Breast epithelium (tissue), 3 donors: ENCODE results near the gene PRXL2A.

Source experiments
- POLR2A ChIP-seq: fragments of 450-650 bp; IDR thresholded peaks from one replicate; pipeline ENCODE4 v1.6.1; 2016; ENCODE audit warnings: antibody characterized with exemption, mild to moderate bottlenecking, moderate library complexity
- TF ChIP-seq, protein P1 (sequence below), 3 donors: fragments of 450-650 bp; IDR thresholded peaks; one replicate each; pipeline ENCODE4 v1.5.1; 2016 to 2017; ENCODE audit warnings: antibody characterized with exemption in 3 of 3, mild to moderate bottlenecking in 3 of 3, moderate library complexity in 3 of 3

DNA sequence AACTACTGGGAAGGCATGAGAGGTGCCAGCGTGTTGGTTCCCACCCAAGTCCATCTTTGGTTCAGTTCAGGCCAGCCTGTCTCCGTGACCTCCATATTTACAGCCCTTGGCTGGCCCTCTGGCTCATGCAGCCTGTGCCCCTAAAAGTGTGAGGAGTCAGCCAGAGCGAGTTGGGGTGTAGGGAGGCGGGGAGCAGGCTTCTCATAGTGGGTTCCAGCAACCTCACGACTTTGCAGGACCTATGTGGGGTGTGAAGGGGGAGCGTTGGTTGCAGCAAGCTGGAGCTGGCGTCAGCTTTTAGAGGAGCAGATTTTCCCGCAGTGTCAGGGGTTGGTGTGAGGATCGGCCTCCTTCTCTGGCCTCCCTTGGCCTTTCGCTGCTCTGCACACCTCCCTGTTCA lies 55.5 kb downstream of the PRXL2A start:
- no peak for TF ChIP-seq POLR2A
- TF ChIP-seq, protein P1, sequence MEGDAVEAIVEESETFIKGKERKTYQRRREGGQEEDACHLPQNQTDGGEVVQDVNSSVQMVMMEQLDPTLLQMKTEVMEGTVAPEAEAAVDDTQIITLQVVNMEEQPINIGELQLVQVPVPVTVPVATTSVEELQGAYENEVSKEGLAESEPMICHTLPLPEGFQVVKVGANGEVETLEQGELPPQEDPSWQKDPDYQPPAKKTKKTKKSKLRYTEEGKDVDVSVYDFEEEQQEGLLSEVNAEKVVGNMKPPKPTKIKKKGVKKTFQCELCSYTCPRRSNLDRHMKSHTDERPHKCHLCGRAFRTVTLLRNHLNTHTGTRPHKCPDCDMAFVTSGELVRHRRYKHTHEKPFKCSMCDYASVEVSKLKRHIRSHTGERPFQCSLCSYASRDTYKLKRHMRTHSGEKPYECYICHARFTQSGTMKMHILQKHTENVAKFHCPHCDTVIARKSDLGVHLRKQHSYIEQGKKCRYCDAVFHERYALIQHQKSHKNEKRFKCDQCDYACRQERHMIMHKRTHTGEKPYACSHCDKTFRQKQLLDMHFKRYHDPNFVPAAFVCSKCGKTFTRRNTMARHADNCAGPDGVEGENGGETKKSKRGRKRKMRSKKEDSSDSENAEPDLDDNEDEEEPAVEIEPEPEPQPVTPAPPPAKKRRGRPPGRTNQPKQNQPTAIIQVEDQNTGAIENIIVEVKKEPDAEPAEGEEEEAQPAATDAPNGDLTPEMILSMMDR (IDR thresholded peaks at IDR 0.05): no peak
